GM12878 (cell line): ENCODE data around the gene XRCC6. TPM values are rescaled to one million over a fixed set of nuclear protein-coding genes. Genes with fewer than 3 reads are reported as not detected.

Source experiments
- ATAC-seq: fragments of 200-7000 bp; cut with Tn5 transposase; 3 replicates; pipeline ENCODE4 v1.9.1; 2020; ENCODE audit warnings: mild to moderate bottlenecking, moderate library complexity
- BruUV-seq: library from RNA; stranded (reverse); fragments of 400-500 nt; replicated peaks from 2 replicates; lab custom pipeline; 2021; lab: Mats Ljungman, UMichigan
- CTCF ChIA-PET: fragments of 300-600 bp; sonication (Branson Sonifier 250); formaldehyde crosslinking; extraction: SDS; loops from one replicate; lab custom pipeline; 2021; ENCODE audit warnings: inconsistent platforms; lab: Yijun Ruan, JAX
- POLR2A ChIA-PET: fragments of 350-600 bp; formaldehyde crosslinking; extraction: SDS; loops from one replicate; lab custom pipeline; 2021; ENCODE audit warnings: inconsistent platforms; lab: Charles Lee
- RAD21 ChIA-PET: fragments of 300-600 bp; sonication (Branson Sonifier 250); formaldehyde crosslinking; loops from one replicate; lab custom pipeline; 2023; ENCODE audit warnings: antibody characterized with exemption; ENCODE audit not compliant: unreplicated experiment; lab: Charles Lee
- SMC1A ChIA-PET: fragments of 300-600 bp; sonication (Branson Sonifier 250); formaldehyde crosslinking; loops from one replicate; lab custom pipeline; 2023; ENCODE audit not compliant: unreplicated experiment, uncharacterized antibody; lab: Charles Lee
- DNase-seq: peaks from one replicate; pipeline ENCODE4 v3.0.0-alpha.2; 2011; ENCODE audit warnings: low read depth, low spot score
- FAIRE-seq: peaks from 3 replicates; lab custom pipeline; 2011; peaks lifted over from hg19 to GRCh38; lab: Jason Lieb, UNC
- H2AFZ ChIP-seq: 2 replicates; pipeline ENCODE4 v1.6.0; 2011; ENCODE audit warnings: low read depth, low read length, control low read depth; ENCODE audit not compliant: control insufficient read depth
- H3K27ac ChIP-seq: 2 replicates; pipeline ENCODE4 v1.5.1; 2011; ENCODE audit warnings: control low read depth; ENCODE audit not compliant: control insufficient read depth, insufficient read depth
- H3K27me3 ChIP-seq, 2 experiments: replicated peaks in 1 of 2; 2 replicates each; pipeline versions ENCODE4 v1.6.0 to v1.6.1; 2011; ENCODE audit warnings: low read length in 1 of 2; ENCODE audit not compliant: control insufficient read depth in 2 of 2, insufficient read depth in 2 of 2
- H3K36me3 ChIP-seq, 2 experiments: 2 replicates each; pipeline ENCODE4 v1.5.1; 2011; ENCODE audit warnings: low read length in 1 of 2; ENCODE audit not compliant: control insufficient read depth in 2 of 2, insufficient read depth in 2 of 2
- H3K4me1 ChIP-seq: 2 replicates; pipeline ENCODE4 v1.6.1; 2011; ENCODE audit warnings: mild to moderate bottlenecking, low read length, moderate library complexity, mixed read lengths; ENCODE audit not compliant: control insufficient read depth, insufficient read depth
- H3K4me2 ChIP-seq: 2 replicates; pipeline ENCODE4 v1.6.0; 2011; ENCODE audit warnings: control low read depth; ENCODE audit not compliant: control insufficient read depth, insufficient read depth
- H3K4me3 ChIP-seq: fragments of 200-600 bp; sonication (generic); 2 replicates; pipeline ENCODE4 v1.5.1; 2016
- H3K79me2 ChIP-seq: 2 replicates; pipeline ENCODE4 v1.6.0; 2011; ENCODE audit warnings: low read length; ENCODE audit not compliant: control insufficient read depth, insufficient read depth
- H3K9ac ChIP-seq: 2 replicates; pipeline ENCODE4 v1.8.0; 2011; ENCODE audit warnings: low read length, control low read depth, mixed read lengths; ENCODE audit not compliant: control insufficient read depth, insufficient read depth
- H3K9me3 ChIP-seq: replicated peaks from 3 replicates; pipeline ENCODE4 v1.5.1; 2011; ENCODE audit warnings: mild to moderate bottlenecking, low read length; ENCODE audit not compliant: control insufficient read depth, insufficient read depth
- H4K20me1 ChIP-seq: 2 replicates; pipeline ENCODE4 v1.6.0; 2011; ENCODE audit not compliant: control insufficient read depth, insufficient read depth
- CREB1 ChIP-seq: IDR thresholded peaks from 2 replicates; pipeline ENCODE4 v1.6.1; 2012; ENCODE audit warnings: low read depth, mild to moderate bottlenecking, inconsistent platforms
- CTCF ChIP-seq, 3 experiments: IDR thresholded peaks in 2 of 3; conservative IDR thresholded peaks in 1 of 3; 2 replicates each; pipeline ENCODE4 v1.5.1; 2011; ENCODE audit warnings: low read depth in 3 of 3, low read length in 3 of 3, mild to moderate bottlenecking in 3 of 3, control low read depth in 2 of 3, moderate library complexity in 2 of 3, inconsistent platforms in 1 of 3, mixed read lengths in 1 of 3; ENCODE audit not compliant: control insufficient read depth in 2 of 3, insufficient read depth in 1 of 3; ENCODE audit errors: extremely low read depth in 1 of 3
- FOS ChIP-seq: IDR thresholded peaks from 3 replicates; pipeline ENCODE4 v1.6.1; 2011; ENCODE audit warnings: borderline replicate concordance; ENCODE audit not compliant: insufficient read length; ENCODE audit errors: extremely low read depth
- GATAD2B ChIP-seq: fragments of 450-650 bp; conservative IDR thresholded peaks from 2 replicates; pipeline ENCODE4 v1.6.1; 2017; ENCODE audit warnings: low read depth, mild to moderate bottlenecking, moderate library complexity
- HDAC6 ChIP-seq: fragments of 200-600 bp; sonication (generic); IDR thresholded peaks from one replicate; pipeline ENCODE4 v1.8.0; 2017; ENCODE audit warnings: antibody characterized with exemption; ENCODE audit not compliant: unreplicated experiment
- JUNB ChIP-seq: IDR thresholded peaks from 2 replicates; pipeline ENCODE4 v1.6.1; 2016; ENCODE audit warnings: antibody characterized with exemption, mild to moderate bottlenecking
- KAT2A ChIP-seq: conservative IDR thresholded peaks from 2 replicates; pipeline ENCODE4 v1.6.1; 2011; ENCODE audit warnings: low read depth, low read length; ENCODE audit not compliant: control insufficient read depth
- MEF2B ChIP-seq: fragments of 450-650 bp; IDR thresholded peaks from 2 replicates; pipeline ENCODE4 v1.6.1; 2018; ENCODE audit warnings: mild to moderate bottlenecking, moderate library complexity; ENCODE audit not compliant: partially characterized antibody, poor library complexity, severe bottlenecking
- NBN ChIP-seq: fragments of 450-650 bp; IDR thresholded peaks from 2 replicates; pipeline ENCODE4 v1.6.1; 2016
- NFYB ChIP-seq: IDR thresholded peaks from 2 replicates; pipeline ENCODE4 v1.6.1; 2011; ENCODE audit warnings: low read depth, mild to moderate bottlenecking, low read length, improper control_type of control experiment, moderate library complexity; ENCODE audit not compliant: insufficient read depth
- NRF1 ChIP-seq: conservative IDR thresholded peaks from 2 replicates; pipeline ENCODE4 v1.6.1; 2011; ENCODE audit warnings: mild to moderate bottlenecking, low read depth, low read length, improper control_type of control experiment
- POLR2AphosphoS5 ChIP-seq: IDR thresholded peaks from 2 replicates; pipeline ENCODE4 v1.6.1; 2011; ENCODE audit warnings: mild to moderate bottlenecking, low read length, inconsistent platforms
- SMAD1 ChIP-seq: fragments of 450-650 bp; IDR thresholded peaks from 2 replicates; pipeline ENCODE4 v1.6.1; 2018; ENCODE audit warnings: mild to moderate bottlenecking, low read depth; ENCODE audit not compliant: partially characterized antibody
- SPI1 ChIP-seq: IDR thresholded peaks from 2 replicates; pipeline ENCODE4 v1.6.1; 2011; ENCODE audit warnings: low read depth, mild to moderate bottlenecking, low read length, moderate library complexity, borderline replicate concordance; ENCODE audit not compliant: insufficient read depth
- SREBF1 ChIP-seq: IDR thresholded peaks from 2 replicates; pipeline ENCODE4 v1.6.1; 2012; ENCODE audit warnings: mild to moderate bottlenecking, low read length
- YY1 ChIP-seq: IDR thresholded peaks from 2 replicates; pipeline ENCODE4 v1.6.1; 2011; ENCODE audit warnings: low read depth, mild to moderate bottlenecking, low read length
- ZBED1 ChIP-seq: IDR thresholded peaks from 2 replicates; pipeline ENCODE4 v1.6.1; 2016; ENCODE audit warnings: borderline replicate concordance
- whole genome bisulfite sequencing: methylation state at CpG from one replicate; pipeline ENCODE4 v1.1.6; 2016; ENCODE audit warnings: low lambda C conversion rate; ENCODE audit not compliant: insufficient replicate concordance, insufficient coverage; ENCODE audit errors: missing lambda C conversion rate; 5-methylcytosine and 5-hydroxymethylcytosine counted together
- in situ Hi-C: fragments of 300-500 bp; cut with MboI; formaldehyde crosslinking; loops from 9 replicates; pipeline ENCODE4 v1.14.3; 2018; ENCODE audit warnings: mixed read lengths
- intact Hi-C: fragments of 100-400 bp; cut with micrococcal nuclease; formaldehyde crosslinking; loops from one replicate; pipeline ENCODE4 v1.14.2; 2022; ENCODE audit not compliant: unreplicated experiment
- polyA plus RNA-seq, 11 experiments: library from polyadenylated mRNA; depleted of rRNA in 4 of 11; unstranded in 6 of 11; stranded (reverse) in 5 of 11; fragments of >200 nt; fragmentation: Nextera tagmentation in 4 of 11; fragmentation: Illumina TruSeq in 1 of 11; extraction: Ambion mirVana in 4 of 11; extraction: Trizol in 1 of 11; gene quantifications; 1 replicate in 1 of 11; 2 replicates in 10 of 11; pipeline versions ENCODE4 v1.2.1 to v1.2.3, GENCODE V29; 2011 to 2016; ENCODE audit warnings: inconsistent platforms in 2 of 11, missing spikeins in 2 of 11, low read depth in 1 of 11
- total RNA-seq, 4 experiments: library from RNA; depleted of rRNA in 3 of 4; stranded (reverse); fragments of >200 nt in 3 of 4; fragmentation: Illumina TruSeq in 1 of 4; extraction: Trizol in 1 of 4; gene quantifications; 2 replicates each; pipeline versions ENCODE4 v1.2.1 to v1.2.3, GENCODE V29; 2013 to 2021
- TF ChIP-seq, protein P1 (sequence below): IDR thresholded peaks from 2 replicates; pipeline ENCODE4 v1.6.1; 2011; ENCODE audit warnings: low read depth, low read length, improper control_type of control experiment, borderline replicate concordance

Gene XRCC6
- total and polyA plus RNA-seq, 10 of the 15 experiments (the other 5 are each of a cell fraction or from before 2014, with no cell fraction given), result 186 to 718 (median 348) TPM

DNA sequence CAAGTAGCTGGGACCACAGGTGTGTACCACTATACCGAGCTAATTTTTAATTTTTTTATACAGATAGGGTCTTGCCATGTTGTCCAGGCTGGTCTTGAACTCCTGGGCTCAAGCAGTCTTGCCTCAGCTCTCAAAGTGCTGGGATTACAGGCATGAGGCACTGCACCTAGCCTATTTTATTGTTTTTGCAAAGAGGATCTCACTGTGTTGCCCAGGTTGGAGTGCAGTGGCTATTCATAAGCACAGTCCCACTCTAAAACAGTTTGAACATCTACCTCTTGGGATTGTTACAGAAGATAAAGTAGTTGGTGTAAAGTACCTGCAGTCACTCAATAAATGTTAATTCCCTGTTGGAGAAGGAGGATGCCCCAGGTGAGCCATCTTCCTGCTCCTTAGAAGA, 29.1 kb downstream of the XRCC6 start:
- RAD21 ChIA-PET, result no interaction called here
- no peak overlapping the region for H3K9ac ChIP-seq
- no peak overlapping the region for H3K4me3 ChIP-seq
- no peaks in the 10 kb centered on the region for H3K4me1 ChIP-seq
- intact Hi-C loops, result no loop called here
- TF ChIP-seq JUNB, result no peak
- no peak for TF ChIP-seq CTCF (IDR thresholded peaks at IDR 0.05 in 2 of 3, conservative IDR thresholded peaks at IDR 0.05 in 1 of 3; ENCODE audit: control insufficient read depth in 2 of 3, extremely low read depth in 1 of 3, insufficient read depth in 1 of 3, low read depth in 3 of 3, low read length in 3 of 3)
- TF ChIP-seq GATAD2B, result no peak
- no peak for TF ChIP-seq NBN
- no peak for TF ChIP-seq SREBF1
- TF ChIP-seq FOS, result no peak
- TF ChIP-seq HDAC6, result no peak
- TF ChIP-seq NFYB, result no peak
- TF ChIP-seq YY1, result no peak
- TF ChIP-seq KAT2A, result no peak
- TF ChIP-seq SMAD1, result no peak
- no peak for TF ChIP-seq POLR2AphosphoS5
- no peak for TF ChIP-seq ZBED1
- TF ChIP-seq MEF2B, result no peak
- TF ChIP-seq NRF1, result no peak
- no peak for TF ChIP-seq CREB1
- no peak for TF ChIP-seq SPI1
- TF ChIP-seq, protein P1, sequence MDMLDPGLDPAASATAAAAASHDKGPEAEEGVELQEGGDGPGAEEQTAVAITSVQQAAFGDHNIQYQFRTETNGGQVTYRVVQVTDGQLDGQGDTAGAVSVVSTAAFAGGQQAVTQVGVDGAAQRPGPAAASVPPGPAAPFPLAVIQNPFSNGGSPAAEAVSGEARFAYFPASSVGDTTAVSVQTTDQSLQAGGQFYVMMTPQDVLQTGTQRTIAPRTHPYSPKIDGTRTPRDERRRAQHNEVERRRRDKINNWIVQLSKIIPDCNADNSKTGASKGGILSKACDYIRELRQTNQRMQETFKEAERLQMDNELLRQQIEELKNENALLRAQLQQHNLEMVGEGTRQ, result no peak
- TF ChIP-seq, all 136 proteins: peak for 0
- Histone ChIP-seq H4K20me1 (no peaks in the 10 kb centered on the region), H3K27ac (no peak overlapping the region), H3K79me2 (no peaks in the 10 kb centered on the region; the same call in 1 of the 2 replicates), H3K9me3 (no peaks in the 10 kb centered on the region), H3K36me3 (peaks cover 16 to 46% of the 10 kb centered on the region in 2 experiments), H3K27me3 (no peaks in the 10 kb centered on the region), H2AFZ (no peak overlapping the region), H3K4me2 (no peak overlapping the region)
- no TSS peak for BruUV-seq
- no peak for DNase-seq
- SMC1A ChIA-PET, result interaction anchor here (0.9 to 1.7 kb wide), 2 partner anchors 11 to 14 kb away, joined by 3 to 7 read pairs; no protein-coding TSS in a partner anchor
- CTCF ChIA-PET, result interaction anchor here (1.3 to 1.7 kb wide), 2 partner anchors 10 to 47 kb away, joined by 3 to 6 read pairs; no protein-coding TSS in a partner anchor
- in situ Hi-C loops, result no loop called here
- FAIRE-seq, result no peak
- no peak for ATAC-seq
- 100% methylated on average over 1 of the region's 1 CpG for WGBS
- POLR2A ChIA-PET, result interaction anchor here (0.5 kb wide), 1 partner anchor 18 kb away, joined by 3 read pairs; no protein-coding TSS in a partner anchor
